Astrocyte (in vitro differentiated cells and primary cell): ENCODE measurements around the gene PRMT3.

ENCODE experiments used
- EZH2 ChIP-seq: IDR thresholded peaks from 2 replicates; pipeline ENCODE4 v1.6.1; 2012; ENCODE audit warnings: mild to moderate bottlenecking, low read length, inconsistent platforms; ENCODE audit not compliant: insufficient read depth
- TF ChIP-seq, protein P1 (sequence below): IDR thresholded peaks from 2 replicates; pipeline ENCODE4 v1.5.1; 2011; ENCODE audit warnings: low read depth, mild to moderate bottlenecking, inconsistent platforms, low read length, moderate library complexity; ENCODE audit not compliant: insufficient read depth

DNA sequence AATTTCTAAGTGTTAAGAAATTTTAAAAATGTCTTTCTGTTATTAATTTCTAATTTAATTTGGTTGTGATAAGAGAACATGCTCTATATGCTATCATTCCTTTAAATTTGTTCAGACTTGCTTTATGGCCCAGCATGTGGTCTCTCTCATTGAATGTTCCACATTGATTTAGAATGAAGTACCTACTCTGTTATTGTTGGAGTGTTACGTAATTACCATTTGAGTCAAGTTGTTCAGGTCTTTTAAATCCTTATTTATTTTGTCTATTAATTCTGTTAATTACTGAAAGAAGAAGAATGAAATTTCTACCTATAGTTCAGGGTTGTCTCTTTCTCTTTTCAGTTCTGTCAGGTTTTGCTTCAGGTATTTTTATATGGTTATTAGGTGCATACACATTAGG lies 57.0 kb downstream of the PRMT3 start:
- TF ChIP-seq, protein P1, sequence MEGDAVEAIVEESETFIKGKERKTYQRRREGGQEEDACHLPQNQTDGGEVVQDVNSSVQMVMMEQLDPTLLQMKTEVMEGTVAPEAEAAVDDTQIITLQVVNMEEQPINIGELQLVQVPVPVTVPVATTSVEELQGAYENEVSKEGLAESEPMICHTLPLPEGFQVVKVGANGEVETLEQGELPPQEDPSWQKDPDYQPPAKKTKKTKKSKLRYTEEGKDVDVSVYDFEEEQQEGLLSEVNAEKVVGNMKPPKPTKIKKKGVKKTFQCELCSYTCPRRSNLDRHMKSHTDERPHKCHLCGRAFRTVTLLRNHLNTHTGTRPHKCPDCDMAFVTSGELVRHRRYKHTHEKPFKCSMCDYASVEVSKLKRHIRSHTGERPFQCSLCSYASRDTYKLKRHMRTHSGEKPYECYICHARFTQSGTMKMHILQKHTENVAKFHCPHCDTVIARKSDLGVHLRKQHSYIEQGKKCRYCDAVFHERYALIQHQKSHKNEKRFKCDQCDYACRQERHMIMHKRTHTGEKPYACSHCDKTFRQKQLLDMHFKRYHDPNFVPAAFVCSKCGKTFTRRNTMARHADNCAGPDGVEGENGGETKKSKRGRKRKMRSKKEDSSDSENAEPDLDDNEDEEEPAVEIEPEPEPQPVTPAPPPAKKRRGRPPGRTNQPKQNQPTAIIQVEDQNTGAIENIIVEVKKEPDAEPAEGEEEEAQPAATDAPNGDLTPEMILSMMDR = no peak
- TF ChIP-seq EZH2 = no peak
